DMS79 treated with DMSO at 0.1 percent for 48 hours (cell line): Measurements from ENCODE around the gene ACVR1B.

ENCODE experiments used
- DNase-seq: peaks from one replicate; lab custom pipeline; 2025; lab: John Stamatoyannopoulos, UW

Gene ACVR1B

GRCh38 chr12:52004042-52004648 lies 52.6 kb downstream of the ACVR1B start:
- DNase-seq, result no peak

GRCh38 chr12:52005218-52005902 lies 53.9 kb downstream of the ACVR1B start:
- DNase-seq, result no peak

GRCh38 chr12:52005903-52006703 lies 54.6 kb downstream of the ACVR1B start:
- DNase-seq, result no peak

DNA sequence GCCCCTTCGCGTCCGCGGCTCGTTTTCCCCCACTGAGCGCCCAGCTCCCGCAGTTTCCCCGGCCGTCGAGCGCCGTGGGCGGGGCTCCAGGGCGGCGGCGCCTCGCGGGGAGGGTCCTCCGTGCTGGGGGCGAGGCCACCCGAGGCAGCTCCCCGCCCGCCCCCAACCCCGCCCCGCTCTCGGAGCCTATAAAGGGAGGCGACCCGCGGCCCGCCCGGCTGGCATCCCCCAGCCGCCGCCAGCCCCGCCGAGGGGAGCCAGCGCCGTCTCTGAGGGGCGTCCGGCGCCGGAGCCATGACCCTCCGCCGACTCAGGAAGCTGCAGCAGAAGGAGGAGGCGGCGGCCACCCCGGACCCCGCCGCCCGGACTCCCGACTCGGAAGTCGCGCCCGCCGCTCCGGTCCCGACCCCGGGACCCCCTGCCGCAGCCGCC lies 55.2 kb downstream of the ACVR1B start, which contains the start of gene TAMALIN:
Gene TAMALIN, plus strand, starts transcription at position 221 of the 432 bp plus-strand sequence. Its CDS starts 74 bp downstream, at position 295.
- DNase-seq, result no peak

DNA sequence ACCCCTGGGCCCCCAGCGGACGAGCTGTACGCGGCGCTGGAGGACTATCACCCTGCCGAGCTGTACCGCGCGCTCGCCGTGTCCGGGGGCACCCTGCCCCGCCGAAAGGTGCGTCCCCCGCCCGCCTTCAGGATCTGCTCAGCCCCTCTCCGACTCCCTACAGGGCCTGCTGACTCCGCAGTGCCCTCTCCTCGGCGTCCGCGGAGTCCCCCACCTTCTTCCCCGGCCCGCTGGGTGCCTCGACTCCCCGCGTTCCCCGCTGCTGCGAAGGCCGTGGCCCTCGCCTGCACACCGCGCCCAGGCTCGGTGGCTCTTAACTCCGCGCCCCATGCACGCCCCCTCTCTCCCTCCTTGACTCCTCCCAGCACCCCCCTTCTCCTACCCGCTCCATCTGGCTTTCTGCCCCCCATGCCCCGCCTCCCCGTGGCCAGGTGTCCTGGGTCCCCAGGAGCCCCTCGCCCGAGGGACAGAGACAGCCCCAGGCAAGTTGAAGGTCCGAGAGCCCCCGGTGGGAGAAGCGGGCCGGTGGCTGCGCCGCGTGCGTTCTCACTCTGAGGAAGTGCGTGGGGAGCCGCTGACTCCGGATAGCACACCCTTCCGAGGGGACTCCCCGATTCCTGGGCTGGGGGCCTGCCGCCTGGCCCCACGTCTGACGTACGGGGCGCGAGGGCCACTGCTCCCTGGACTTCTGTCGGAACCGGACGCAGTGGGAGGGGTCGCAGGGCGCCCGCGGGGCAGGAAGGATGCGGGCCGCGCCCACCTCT lies 55.8 kb downstream of the ACVR1B start:
- DNase-seq, result no peak

DNA sequence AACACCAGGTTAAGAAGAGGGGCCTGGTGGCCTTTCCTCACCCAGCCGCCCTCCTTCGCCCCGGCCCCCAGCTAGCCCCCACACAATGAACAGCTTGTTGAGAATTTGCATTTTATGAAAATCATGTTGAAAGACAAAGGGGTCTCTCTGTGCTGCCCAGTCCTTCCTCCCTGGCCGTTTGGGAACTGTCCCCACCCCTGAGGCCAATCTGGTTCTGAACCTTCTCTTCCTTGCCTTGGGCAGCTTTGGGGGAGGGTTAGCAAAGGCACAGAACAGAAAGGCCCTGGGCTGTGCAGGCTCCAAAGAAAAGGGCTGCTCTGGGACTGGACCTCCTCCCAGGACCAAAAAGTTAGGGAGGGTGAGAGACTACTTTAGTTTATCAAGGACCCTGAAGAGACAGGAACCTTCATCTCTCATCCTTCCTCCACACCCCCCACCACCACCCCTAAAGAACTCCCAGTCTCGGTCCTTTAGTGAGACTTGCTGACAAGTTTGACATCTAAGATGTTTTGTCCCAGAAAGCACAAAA lies 56.5 kb downstream of the ACVR1B start:
- DNase-seq, result no peak

DNA sequence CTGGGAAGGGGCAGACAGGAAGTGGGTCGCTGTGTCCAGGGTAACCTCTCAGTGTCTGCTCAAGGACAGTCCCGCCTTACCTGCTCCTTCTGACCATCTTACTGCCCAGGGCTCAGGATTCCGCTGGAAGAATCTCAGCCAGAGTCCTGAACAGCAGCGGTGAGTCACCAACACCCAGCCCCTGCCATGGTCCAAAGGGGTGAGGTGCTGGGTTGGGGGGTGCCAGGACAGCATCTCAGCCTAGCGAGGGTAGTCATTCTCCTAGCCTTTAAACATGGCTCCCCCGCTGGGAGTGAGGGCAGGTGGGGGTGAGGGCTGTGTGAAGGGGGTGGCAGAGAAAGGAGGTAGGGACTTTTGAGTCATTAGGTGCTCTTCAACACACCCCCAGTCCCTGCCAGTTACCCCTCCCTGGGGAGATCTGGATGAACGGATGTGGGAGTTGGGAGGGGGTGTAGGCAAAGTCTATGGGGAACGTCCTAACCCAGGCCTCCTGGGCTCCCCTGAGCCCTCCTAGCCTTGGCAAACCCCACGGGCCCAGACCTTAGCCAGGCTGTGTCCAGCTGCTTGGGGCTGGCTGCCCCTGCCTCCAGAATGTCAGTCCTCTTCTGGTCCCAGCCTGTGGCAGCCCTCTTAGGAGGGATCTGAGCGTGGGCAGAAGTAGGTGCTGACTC lies 57.7 kb downstream of the ACVR1B start:
- no peak for DNase-seq

DNA sequence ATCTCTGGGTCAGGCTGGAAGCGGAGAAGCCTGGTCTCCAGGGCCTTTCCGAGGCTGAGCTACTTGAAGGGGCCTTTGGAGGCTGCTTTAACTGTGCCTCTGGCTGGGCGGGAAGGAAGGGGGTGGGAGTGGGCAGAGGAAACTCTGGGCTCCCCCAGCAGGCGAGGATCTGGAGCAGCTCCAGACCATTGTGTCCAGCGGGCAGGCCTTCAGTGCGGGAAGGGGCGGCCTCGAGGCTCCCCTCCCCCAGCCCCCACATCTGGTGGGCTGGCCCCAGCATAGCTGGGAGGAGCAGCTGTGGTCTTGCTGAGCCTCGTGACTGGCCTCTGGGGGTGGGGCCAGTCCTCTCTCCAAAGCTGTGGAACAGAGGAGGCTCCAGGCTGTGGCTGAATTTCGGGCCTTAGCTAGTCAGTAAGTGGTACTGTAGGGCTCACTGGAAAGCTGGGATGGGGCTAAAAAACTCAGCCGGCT lies 58.7 kb downstream of the ACVR1B start:
- no peak for DNase-seq

DNA sequence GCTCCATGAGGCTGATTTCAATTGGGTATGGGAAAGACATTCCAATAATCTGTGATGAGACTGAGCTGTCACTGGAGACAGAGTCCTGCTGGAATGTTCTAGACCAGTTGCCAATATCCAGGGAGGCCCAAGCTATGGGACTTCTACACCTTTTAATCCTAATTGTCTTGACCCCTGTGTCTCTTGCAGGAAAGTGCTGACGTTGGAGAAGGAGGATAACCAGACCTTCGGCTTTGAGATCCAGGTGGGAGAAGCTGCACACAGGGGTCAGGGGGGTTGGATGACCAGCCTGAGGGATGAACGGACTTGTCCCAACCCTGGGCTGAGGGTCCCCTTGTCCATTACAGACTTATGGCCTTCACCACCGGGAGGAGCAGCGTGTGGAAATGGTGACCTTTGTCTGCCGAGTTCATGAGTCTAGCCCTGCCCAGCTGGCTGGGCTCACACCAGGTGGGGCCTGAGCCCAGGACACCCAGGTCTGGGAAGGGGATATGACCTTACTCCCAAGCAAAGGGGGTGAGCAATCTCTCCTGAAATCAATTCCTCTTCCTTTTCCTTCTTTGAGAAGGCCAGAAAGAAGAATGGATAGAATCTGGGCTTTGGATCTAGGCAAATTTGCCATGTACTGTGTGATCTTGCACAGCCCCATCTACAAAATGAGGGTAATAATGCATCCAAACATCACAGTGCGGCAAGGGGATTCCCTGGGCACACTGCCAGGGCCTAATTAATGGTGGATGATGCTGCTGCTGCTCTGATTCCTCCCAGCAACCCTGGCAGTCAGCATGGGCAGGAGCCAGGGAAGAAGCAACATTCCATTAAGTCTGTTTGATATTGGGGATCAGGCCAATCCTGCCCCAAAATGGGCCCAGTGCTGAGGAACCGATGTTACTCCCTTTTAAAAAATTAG lies 59.4 kb downstream of the ACVR1B start:
- DNase-seq, result no peak

- DNase-seq, result no peak
Measured at GRCh38 chr12:52011602-52012214, 60.2 kb downstream of the ACVR1B start.

DNA sequence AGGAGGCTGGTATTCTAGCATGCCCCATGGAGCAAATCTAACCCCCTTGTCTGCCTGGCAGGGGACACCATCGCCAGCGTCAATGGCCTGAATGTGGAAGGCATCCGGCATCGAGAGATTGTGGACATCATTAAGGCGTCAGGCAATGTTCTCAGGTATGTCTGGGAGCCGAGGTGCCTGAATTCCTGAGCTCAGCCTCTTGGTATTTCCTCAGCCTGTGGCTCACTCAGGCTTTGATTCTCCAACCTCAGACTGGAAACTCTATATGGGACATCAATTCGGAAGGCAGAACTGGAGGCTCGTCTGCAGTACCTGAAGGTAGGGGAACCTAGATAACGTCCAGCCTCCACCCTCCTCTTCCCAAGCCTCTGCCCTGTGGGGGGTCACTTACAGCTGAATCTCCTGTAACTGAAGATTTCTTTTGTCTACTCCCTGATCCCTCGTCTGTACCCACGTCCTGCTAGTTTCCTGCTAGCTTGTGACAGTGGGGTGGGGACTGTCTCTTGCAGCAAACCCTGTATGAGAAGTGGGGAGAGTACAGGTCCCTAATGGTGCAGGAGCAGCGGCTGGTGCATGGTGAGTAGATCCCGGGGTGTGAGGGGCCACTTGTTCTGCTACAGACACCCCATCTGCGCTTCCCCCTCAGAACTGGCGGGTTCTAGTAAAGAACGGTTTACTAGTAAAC lies 62.3 kb downstream of the ACVR1B start:
- no peak for DNase-seq

DNA sequence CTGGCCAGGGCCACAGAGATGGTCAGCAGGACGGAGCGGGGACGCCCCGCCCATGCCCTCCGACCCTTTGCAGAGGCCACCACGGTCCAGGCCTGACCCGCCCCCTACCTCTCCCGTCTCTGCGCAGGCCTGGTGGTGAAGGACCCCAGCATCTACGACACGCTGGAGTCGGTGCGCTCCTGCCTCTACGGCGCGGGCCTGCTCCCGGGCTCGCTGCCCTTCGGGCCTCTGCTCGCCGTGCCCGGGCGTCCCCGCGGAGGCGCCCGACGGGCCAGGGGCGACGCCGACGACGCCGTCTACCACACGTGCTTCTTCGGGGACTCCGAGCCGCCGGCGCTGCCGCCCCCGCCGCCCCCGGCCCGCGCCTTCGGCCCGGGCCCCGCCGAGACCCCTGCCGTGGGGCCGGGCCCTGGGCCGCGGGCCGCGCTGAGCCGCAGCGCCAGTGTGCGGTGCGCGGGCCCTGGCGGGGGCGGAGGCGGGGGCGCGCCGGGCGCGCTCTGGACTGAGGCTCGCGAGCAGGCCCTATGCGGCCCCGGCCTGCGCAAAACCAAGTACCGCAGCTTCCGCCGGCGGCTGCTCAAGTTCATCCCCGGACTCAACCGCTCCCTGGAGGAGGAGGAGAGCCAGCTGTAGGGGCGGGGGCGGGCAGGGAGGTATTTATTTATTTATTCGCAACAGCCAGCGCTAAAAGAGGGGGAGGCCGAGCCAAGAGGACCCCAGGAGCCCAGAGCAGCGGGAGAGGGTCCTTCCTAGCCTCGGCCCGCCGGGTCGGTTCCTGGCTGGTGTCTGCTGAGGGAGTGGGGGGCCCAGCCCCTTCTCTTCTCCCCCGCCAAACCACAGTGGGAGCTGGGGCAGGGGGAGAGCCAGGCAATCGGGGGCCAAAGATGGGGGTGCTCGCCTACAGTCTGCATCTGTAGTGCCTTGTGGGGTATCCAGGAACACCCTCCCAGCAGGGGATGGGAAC lies 63.4 kb downstream of the ACVR1B start:
- DNase-seq, result no peak

GRCh38 chr12:52015532-52016041 lies 64.1 kb downstream of the ACVR1B start:
- DNase-seq, result no peak

DNA sequence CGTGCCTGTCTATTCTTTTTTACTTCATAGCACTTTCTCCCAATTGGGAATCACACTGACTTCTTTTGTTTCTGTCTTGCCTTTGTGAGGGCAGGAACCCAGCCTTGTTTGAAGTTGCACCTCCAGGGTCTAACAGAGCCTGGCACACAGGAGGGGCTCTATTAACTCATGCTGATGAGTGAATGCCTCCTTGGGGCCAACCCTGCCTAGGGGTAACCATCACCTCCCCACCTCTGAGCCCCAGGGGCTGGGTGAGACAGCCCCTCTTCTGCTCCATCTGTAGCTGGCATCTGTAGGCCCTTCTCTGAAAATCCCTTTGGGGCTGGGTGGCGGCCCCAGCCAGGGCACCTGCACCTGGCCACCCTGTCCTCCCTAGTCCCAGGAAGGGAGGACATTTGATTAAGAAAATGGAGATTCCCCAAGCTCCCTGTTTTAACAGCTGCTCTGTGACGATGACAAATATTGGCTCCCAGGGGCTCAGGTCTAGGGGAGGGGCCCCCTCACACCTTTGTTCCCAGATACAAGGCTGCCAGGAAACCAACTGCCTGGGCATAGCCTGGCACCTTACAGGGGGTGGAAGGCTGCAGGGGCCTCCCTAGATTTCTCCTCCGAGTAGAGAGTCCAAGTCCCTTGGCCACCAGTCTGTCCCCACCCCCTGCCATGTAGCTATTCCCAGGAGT lies 67.1 kb downstream of the ACVR1B start:
- no peak for DNase-seq

GRCh38 chr12:52019113-52019770 lies 67.7 kb downstream of the ACVR1B start:
- no peak for DNase-seq

DNA sequence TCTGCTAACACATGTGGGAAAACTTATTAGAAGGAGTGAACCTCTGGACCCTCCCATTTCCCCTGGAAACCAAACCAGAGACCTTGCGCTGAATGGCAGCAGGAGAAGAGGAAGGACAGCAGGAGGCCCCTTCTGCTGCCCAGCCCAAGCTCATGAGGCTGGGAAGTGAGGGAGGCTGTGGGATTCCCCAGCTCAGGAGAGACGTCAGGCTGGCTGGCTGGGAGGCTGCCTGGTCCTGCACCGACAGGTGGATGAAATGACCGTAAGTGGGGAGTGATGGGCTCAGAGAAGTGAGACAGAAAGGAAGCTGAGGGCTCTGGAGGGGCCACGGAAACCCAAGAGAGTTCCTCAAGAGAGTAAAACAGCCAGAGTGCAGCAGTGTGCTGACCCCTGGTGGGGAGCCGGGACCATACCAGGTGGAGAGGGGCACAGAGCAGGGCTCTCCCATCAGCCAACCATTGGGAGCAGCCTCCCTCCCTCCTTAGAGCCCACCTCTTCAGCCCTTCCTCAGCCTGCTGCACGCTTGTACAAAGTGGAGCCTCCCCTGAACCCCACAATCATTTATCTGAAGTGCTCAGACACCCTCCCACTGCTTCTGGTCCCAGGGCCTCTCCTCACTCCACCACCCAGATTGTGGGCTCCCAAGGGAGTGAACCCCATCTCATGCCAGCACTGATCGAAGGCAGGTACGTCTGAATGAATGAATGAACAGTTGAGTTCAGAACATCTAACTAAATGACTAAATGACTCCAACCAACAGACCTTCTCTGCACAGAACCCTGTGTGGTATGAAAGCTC lies 69.2 kb downstream of the ACVR1B start:
- peak; percentile 8 for DNase-seq
